GM21737 (cell line): ENCODE results near the gene NSD1.
"Not testable (repeated sequence)": the region's sequence is repeated elsewhere in the genome, so short reads cannot be mapped to it uniquely, and the experiment has no call there.

Experiments used
- ATAC-seq: cut with Tn5 transposase; IDR thresholded peaks from one replicate; pipeline ENCODE4 v1.9.1; 2021; ENCODE audit warnings: mild to moderate bottlenecking, moderate library complexity; ENCODE audit not compliant: unreplicated experiment

NSD1 gene

DNA sequence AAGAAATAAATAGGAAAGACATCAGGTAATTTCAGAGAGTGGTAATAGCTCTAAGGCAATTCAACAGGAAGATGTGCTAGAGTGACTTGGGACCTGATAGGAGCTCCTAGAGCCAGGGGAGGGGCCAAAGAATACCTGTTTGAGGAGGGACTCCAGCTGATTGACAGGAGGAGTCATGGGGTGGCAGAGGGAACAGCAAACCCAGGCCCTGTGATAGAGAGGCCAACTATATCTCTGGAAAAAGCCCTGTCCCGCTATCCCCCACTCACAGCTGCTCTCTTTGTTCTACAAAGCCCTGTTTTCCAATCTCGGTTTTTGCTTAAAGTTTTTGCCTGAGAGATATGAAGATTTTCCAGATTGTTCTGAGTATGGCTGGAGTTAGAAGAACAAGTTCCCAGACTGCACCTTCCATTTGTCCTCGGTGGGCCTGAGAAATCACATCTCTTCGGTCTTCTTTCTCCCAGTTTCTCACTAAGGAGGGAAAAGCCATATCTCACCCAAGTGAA, 9.0 kb upstream of the NSD1 start:
- ATAC-seq: no peak

DNA sequence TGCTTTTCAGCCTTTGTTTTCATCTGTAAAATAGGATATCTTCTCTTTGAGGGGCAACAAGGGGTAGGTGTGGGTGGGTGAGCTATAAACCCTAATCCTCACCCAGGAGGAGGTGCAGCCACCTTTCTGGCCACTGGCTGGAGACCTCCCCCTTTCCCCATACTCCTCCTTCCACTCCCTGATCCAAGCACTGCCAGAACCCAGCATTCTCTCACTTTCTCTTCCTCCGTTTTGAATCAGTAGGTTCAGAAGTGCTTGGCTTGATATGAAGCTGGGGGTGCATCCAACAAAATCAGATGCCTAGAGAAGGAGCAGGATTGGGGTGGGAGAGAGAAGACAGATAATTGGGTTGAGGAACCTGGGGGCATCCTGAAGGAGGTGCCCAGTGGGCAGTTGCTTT, 6.8 kb upstream of the NSD1 start:
- no peak for ATAC-seq

DNA sequence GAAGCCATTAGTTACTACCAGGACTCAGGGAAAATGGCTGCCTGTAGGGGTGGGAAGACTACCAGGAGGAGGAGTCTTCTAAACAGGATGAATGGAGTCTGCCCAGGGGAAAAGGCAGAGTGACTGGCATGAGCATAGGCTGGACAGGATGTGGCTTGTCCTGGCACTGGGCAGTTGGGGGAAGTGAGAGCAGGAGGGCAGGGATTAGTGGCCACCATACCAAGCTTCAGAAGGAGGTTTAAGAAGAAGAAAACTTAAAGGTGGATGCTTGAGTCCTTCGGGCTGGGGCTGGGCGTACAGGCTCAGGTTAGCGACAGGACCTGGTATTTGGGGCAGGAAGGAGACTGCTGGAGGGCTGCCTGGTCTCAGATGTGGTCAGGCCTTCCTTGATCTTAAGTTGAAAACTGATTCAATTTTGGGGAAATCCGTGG, 5.0 kb upstream of the NSD1 start:
- no peak for ATAC-seq

DNA sequence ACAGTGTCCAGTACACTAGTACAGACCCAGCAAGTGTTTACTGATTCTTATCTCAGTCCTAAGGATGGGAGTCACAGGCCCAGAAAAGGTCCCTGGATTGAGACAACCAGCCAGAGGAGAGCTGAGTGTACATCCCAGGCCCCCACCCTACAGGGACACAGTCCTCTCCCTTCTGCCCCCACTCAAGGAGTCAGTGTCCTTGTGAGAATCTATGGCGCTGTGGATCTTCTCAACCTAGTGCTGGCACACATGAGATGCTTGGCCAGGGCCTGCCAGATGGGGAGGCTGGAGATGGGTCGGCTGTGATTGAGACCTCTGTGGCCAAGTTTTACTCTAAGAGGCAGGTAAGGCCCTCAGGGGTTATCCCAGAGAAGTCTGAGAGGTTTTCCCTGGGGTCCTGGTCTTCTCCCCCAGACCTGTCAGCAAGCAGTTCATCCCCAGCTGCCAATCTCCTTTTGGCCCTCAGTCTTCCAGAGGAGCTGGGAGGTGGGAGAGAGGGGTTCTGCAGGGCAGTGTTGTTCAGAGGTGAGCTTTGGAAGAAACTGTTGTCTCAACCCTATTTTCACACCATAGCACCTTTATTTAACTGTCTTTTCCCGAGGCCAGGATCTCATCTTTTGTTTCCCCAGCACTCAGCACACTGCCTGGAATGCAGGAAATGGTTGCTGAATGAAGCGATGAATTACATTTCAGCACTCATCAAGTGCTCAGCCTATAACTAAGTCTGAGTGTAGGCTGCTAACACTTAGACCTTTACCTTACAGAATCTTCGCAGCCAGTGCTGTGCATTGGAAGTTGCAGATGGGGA, 3.2 kb upstream of the NSD1 start:
- ATAC-seq: no peak

DNA sequence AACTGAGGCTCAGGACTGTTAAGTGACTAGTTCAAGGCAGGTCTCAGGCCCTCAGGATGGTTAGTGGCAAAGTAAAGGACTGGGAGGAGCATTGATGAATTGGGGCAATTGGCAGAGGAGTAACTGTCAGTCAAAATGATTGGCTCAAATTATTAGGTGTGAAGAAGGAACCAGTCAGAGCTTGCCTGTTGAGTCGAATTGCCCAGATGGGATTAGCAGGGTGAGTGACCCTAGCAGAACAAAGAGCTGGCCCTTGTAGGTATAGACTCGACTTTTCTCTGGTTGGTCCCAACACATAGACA, 2.6 kb upstream of the NSD1 start:
- no peak for ATAC-seq

DNA sequence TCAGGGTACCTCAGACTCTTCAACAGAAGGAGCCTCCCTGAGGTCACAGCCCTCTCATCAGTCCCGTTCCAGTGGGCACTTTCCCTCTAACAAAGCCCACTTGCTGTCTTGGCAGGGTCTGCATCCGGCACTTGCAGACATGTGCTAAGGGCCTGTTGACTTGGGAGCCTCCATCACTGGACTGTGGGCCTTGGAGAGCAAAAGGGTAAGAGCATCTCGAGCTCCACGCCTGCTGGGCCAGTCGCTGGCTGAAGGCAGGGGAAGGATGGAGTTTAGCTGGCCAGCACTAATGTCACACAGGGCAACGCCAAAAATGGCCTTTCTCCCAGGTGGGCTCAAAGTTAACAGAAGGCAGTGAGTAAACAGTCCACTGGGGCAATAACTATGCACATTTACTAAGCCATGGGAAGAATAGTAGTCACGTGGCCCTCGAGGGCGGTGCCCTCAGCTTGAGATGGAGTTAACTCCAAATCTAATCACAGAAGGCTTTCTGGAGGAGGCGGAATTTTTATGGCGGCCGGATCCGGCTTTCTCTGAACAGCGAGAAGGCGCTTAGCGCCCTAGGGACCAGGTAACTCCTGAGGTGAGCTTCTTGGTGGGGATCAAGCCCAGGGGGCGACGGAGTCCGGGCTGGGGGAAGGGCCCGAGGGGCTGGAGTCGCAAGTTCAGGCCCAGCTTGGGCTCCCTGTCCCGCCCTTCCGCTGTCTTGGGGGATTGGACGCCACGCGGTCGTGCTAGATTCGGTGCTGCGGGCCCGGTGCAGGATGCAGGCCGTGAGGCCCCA, 2.0 kb upstream of the NSD1 start:
- ATAC-seq: no peak

DNA sequence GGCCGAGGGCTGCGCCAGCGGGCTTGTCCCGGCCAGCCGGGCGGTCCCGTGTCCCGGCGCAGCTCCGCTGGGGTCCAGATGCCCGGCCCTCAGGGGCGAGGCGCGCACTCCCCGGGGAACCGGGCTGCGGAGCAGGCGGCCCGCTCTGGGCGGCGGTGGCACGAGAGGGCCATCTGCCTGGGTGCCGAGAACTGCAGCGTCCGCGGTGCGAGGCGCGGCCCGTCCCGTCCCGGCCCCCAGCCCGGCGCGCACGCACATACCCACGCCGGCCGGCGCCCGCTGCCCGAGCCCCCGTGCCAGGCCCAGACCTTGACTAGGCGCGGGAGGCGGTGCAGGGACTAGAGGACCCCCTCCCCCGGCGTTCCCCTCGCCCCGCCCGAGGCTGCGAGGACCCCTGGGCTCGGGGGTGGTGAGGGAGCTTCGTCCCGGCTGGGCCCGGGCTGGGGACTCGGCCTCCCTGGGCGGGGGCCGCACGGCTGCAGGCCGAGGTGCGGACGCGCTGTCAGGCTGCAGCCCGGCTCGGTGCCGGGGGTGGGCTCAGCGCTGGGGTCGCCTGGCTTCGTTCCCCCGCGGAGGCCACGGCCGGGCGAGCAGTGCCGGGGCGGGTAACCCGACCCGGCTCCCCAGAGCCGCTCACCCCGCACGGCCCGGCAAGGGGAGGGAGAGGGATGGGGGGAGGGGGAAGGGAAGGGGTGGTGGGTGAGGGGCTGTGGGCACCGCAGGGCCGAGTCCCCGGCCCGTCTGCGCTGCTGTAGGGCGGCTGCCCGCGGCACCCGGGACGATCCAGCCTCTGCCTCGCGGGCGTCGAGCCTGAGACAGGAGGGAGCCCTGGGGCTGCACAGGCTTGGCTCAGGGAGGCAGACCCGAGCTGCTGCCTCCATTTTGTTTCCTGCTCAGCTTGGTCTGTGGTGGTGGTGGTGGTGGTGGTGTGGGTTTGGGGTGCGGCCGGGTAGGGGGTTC, 1.2 kb upstream of the NSD1 start:
- no peak for ATAC-seq

DNA sequence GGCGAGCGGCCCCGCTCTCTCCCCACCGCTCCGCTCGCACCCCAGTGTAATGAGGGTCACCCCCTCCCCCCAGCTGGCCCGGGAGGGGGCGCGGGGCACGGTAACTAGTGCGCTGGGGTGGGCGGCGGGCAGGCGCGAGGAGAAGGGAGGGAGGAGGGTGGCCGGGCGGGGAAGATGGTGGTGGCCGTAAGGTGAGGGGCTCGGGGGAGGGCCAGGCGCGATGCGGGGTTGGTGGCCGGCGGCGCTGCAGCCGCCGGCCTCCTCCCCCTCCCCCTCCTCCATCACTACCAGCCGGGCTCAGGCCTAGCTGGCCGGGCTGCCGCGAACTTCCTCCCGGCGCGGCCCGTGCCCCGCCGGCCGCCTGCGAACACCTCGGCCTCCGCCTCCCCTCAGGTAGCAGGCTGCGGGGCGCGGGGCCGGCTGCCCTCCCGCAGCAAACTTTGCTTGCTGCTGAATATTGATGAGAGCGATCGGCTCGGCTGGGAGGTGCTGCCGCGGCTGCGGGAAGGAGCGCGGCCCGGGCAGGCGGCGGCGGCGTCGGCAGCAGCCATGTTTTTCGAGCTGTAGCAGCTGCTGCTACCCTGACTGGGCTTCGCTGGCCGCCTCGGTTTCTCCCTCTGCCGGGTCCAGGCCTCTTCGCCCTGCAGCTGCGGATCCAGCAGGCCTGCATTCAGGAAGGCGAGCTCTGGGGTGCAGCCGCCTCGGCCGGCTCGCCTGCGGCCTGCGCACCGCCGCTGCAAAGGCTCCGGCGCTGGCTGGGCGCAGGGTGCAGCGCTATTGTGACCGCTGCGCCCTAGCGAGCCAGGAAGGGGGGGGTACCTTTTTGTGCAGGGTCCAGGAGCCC, 502 bp downstream of the NSD1 start:
- peak; percentile 25 for ATAC-seq

DNA sequence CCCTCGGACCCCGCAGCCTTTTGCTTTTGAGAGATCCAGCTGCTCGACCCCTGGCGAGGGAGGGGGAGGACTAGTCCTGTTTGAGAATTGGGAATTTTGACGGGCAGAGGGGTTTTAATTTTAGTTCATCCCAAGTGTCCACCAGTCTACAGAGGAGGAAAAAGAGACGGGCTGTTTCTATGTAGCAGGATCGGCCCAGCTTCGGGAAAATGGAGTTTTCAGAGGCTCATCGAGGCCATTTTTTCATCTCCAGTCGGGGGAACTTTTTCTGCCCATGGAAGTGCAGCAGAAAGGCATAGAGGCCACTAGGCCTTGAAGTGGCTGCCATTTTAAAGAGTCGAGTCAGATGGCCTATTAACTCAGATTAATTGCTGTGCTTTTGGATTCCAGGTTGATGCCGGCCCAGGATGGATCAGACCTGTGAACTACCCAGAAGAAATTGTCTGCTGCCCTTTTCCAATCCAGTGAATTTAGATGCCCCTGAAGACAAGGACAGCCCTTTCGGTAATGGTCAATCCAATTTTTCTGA, 1.2 kb downstream of the NSD1 start:
- ATAC-seq: no peak

DNA sequence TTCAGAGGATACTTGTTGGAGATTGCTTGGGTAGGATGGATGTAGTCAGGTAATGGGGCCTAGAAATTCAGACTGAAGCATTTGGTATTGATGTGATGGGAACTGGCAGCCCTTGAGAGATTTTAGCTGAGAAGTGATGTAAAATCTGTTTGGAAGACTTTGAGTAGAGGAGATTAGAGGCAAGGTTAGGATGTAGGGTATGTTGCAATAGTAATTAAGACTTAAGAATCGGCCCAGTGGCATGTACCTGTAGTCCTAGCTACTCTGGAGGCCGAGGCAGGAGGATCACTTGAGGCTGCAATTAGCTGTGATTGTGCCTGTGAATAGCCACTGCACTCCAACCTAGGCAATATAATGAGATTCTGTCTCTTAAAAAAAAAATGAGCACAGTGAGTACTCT, 6.7 kb downstream of the NSD1 start:
- no peak for ATAC-seq

DNA sequence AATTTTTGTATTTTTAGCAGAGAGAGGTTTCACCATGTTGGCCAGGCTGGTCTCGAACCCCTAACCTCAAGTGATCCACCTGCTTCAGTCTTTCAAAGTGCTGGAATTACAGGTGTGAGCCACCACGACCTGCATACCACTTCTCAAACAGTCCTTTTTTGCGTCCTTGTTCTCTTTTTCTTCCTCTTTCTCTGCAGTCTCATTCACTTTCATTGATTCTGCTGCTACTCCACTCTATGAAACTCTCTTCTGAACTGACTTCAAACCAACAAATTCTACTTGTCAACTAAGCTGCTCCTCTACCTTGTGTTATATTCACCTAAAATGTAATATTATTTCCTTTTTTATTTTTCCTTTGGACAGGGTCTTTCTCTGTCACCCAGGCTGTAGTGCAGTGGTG, 7.9 kb downstream of the NSD1 start:
- ATAC-seq: no peak

DNA sequence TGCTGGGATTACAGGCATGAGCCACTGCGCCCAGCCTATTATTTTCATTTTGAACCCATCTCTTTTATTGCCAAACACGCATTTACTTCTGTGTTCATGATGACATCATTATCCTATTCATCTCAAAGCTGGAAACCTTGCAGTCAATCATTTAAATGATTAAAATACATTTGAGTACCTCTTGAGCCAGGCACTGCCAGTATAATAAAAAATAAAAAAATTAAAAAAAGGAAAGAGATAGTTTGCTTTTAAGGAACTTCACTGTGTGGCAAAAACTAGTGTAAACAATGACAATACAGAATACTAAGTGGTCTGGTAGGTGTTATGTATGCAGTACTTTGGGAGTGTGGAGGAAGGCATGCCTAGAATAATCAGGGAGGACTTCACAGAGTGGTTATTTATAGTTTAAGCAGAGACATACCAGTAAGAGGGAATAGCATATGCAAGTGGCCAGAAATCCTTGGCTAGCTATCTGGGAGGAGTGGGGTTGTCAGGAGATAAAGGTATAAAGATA, 8.6 kb downstream of the NSD1 start:
- ATAC-seq: no peak

DNA sequence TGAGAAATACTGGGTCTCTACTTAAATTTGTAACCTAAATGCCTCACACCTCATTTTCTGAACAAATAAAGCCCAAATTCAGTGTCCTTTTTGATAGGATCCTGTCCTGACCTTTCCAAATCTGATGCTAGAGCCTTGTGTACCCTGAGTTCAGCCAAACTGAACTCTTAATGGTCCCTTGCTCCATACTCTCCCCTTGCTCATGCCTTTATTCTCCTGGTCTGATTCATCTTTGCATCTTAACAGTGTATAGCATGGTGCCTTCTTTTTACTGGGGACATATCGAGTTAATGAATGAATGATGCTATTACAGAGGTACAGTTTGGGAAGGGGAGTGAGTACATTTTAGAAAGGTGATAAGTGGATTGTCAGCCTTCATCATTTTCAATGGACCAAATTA, 9.2 kb downstream of the NSD1 start:
- ATAC-seq: no peak

DNA sequence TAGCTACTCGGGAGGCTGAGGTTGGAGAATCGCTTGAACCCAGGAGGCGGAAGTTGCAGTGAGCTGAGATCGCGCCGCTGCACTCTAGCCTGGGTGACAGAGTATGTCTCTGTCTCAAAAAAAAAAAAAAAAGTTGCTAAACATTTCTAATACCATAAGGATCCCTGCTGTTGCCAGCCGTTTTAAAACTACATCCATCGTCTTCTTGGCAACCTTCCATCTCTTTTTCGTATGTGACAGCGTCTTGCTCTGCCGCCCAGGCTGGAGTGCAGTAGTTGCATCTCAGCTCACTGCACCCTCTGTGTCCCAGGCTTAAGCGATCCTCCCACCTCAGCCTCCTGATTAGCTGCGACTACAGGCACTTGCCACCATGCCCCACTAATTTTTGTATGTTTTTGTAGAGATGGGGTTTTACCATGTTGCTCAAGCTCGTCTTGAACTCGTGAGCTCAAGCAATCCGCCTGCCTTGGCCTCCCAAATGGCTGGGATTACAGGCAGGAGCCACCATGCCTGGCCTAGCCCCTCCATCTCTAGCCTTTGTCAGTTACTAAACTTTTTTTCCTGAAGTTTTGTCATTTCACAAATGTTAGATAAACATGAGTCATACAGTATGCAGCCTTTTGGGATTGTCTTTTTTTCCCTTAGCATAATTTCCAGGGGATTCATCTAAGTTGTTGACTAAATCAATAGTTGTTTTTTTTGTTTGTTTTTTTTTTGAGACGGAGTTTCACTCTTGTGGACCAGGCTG, 13.5 kb downstream of the NSD1 start:
- ATAC-seq: no peak

DNA sequence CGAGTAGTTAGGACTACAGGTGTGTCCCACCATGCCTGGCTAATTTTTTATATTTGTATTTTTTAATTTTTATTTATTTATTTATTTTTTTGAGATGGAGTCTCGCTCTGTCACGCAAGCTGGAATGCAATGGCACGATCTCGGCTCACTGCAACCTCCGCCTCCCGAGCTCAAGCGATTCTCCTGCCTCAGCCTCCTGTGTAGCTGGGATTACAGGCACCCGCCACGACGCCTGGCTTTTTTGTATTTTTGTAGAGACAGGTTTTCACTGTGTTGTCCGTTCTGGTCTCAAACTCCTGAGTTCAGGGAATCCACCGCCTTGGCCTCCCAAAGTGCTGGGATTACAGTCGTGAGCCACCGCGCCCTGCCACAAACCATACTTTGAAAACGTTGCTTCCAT, 16.5 kb downstream of the NSD1 start:
- not testable (repeated sequence) for ATAC-seq

DNA sequence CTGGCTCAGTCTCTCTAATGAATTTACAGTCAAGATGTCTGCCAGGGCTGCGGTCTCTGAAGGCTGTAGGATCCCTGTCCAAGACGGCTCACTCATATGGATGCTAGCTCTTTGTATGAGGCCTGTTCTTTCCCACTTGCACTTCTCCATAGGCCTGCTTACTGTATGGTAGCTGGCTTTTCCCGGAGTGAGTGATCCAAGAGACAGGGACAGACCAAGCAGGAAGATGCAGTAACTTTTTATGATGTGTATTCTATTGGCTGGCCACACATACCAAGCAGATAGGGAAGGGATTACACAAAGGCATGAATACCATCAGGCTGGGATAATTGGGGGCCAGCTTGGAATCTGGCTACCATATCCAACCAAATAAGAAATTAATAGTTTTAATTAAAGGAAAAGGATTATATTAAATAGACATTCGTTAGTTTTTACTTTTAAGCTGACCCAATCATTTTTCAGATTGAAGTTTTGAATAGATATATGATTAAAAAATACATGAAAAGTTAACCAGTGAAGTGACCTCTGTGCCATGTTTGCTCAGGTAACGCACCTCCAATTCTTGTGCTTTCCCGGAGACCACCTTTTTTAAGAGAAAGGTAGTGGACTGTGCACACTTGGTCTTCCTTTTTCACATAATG, 20.6 kb downstream of the NSD1 start:
- no peak for ATAC-seq

DNA sequence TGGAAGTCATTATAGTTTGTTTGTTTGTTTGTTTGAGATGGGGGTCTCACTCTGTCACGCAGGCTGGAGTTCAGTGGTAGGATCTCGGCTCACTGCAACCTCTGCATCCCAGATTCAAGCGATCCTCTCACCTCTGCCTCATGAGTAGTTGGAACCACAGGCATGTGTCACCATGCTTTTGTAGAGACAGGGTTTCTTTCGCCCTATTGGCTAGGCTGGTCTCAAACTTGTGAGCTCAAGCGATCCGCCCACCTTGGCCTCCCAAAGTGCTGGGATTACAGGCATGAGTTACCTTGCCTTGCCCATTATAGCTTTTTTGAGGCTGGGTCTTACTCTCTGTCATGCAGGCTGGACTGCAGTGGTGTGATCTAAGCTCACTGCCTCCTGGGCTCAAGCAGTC, 28.8 kb downstream of the NSD1 start:
- no peak for ATAC-seq

DNA sequence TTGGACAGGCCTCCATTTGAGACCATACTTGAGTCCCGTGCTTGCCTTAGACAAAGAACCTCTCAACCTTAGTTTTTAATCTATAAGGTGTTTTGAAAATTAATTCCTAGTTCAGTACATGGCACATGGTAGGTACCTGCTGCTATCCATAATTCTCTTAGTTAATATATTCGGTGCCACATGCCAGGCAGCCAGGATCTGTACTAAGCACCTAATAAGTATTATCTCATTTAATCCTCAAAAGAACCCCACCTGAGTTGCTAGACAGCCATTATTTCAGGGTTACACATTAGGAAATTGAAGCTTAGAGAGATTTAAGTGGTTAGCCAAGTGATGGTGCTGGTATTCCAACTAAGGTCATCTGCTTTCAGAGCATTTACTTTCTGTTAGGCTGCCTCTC, 29.9 kb downstream of the NSD1 start:
- ATAC-seq: no peak

DNA sequence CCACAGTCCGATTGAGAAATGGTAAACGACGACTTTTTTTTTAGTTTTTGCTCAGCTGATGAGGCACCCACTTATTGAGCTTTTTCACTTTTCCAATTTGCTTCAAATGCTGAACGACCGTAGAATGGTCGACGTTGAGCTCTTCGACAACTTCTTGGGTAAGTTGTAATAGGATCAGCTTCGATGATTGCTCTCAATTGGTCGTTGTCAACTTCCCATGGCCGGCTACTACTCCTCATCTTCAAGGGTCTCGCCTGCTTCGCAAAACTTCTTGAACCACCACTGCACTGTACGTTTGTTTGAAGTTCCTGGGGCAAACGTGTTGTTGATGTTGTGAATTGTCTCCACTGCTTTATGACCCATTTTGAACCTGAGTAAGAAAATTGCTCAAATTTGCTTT, 35.7 kb downstream of the NSD1 start:
- no peak for ATAC-seq
